Activated naive CD8-positive, alpha-beta T cell treated with anti-CD3 and anti-CD28 coated beads for 36 hours (primary cell): Measurements from ENCODE around the gene TUBB2A. TPM values are rescaled to one million over a fixed set of nuclear protein-coding genes. Genes with fewer than 3 reads are reported as not detected.
"Not testable (repeated sequence)": the region's sequence is repeated elsewhere in the genome, so short reads cannot be mapped to it uniquely, and the experiment has no call there.

ENCODE experiments used
- DNase-seq: peaks from one replicate; pipeline ENCODE4 v3.0.0; 2021
- H3K27ac Mint-ChIP-seq: one replicate; pipeline ENCODE4 v1.8.0; 2022; ENCODE audit warnings: mild to moderate bottlenecking, moderate library complexity, mixed read lengths
- H3K27me3 Mint-ChIP-seq: one replicate; pipeline ENCODE4 v1.8.0; 2022; ENCODE audit warnings: mild to moderate bottlenecking, mixed read lengths
- H3K36me3 Mint-ChIP-seq: one replicate; pipeline ENCODE4 v1.8.0; 2021; ENCODE audit warnings: mild to moderate bottlenecking, mixed read lengths
- H3K4me1 Mint-ChIP-seq: one replicate; pipeline ENCODE4 v1.8.0; 2021; ENCODE audit warnings: mixed read lengths
- H3K4me3 Mint-ChIP-seq: one replicate; pipeline ENCODE4 v1.8.0; 2022; ENCODE audit warnings: mild to moderate bottlenecking, moderate library complexity, mixed read lengths
- H3K9me3 Mint-ChIP-seq: one replicate; pipeline ENCODE4 v1.8.0; 2022; ENCODE audit warnings: mixed read lengths
- total RNA-seq, 2 experiments: library from RNA; stranded (reverse); gene quantifications; one replicate each; pipeline ENCODE4 v1.2.3, GENCODE V29; 2021

TUBB2A gene
- total RNA-seq, 2 experiments from 2014 or later, result 1.8 to 2.0 TPM

DNA sequence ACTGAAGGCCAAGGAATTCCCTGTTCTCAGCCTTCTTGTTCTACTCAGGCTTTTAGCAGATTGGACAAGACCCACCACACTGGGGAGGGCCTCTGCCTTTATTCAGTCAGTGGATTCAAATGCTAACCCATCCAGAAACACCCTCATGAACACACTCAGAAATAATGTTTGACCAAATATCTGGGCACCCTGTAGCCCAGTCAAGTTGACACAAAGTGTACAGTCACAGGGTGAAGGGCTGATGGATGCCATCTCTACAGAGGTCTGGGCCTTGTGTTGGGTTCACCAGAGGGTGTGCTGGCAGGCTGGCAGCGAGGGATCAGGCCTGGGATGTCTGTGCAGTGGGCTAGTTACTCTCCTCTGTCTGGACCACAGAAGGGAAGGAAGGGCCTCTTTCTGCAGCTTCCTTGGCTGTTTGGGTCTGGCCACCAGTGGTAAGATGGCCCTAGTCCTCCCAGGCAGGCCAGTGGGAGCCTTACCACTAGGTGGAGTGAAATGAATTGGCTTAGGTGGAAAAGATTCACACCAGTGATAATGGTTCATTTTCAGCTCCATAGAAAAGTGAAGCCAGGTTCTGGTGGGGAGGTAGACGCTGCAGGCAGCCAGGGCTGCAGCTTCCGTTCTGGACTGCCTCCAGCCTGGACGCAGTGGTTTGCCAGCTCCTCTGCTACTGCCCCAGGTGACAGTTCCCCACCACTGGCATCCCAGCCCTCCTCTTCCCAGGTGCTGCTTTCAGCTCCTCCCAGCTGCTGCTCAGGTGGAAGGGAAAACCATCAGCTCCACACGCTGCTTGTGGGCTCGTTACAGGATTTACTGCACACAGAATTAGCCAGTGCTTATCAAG is 9.2 kb downstream of the TUBB2A start:
- Mint-ChIP-seq H3K4me3 (no peak overlapping the region), H3K4me1 (peaks cover 2% of the 10 kb centered on the region), H3K27me3 (no peaks in the 10 kb centered on the region), H3K9me3 (no peaks in the 10 kb centered on the region), H3K36me3 (peaks cover 16% of the 10 kb centered on the region), H3K27ac (no peak overlapping the region)
- DNase-seq, result no peak

- Mint-ChIP-seq H3K27ac (no peak overlapping the region), H3K36me3 (peaks cover 20% of the 10 kb centered on the region), H3K4me3 (no peak overlapping the region), H3K27me3 (no peaks in the 10 kb centered on the region), H3K4me1 (peaks cover 2% of the 10 kb centered on the region), H3K9me3 (no peaks in the 10 kb centered on the region)
- DNase-seq, result no peak
These were observed 12.8 kb downstream of the TUBB2A start for GRCh38 chr6:3144571-3144970.

DNA sequence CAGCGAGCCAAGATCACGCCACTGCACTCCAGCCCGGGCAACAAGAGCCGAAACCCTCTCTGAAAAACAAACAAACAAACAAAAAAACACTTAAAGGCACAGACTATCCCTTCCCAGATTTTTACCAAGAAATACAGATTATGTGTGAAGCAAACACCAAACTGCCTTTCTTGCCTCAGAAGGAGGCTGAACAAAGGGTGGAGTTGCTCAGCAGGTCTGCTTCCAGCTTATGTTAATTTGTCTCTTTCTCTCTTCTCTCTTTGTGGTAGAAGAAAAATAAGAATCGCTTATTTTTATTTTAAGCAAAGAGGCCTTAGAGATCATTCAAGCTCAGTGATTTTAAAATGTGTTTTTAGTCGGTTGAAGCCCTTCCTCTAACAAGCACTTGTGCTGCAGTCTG is 14.2 kb downstream of the TUBB2A start:
- Mint-ChIP-seq H3K36me3 (peaks cover 22% of the 10 kb centered on the region), H3K9me3 (no peaks in the 10 kb centered on the region), H3K4me3 (no peak overlapping the region), H3K27ac (no peak overlapping the region), H3K27me3 (no peaks in the 10 kb centered on the region), H3K4me1 (peaks cover 11% of the 10 kb centered on the region)
- no peak for DNase-seq

DNA sequence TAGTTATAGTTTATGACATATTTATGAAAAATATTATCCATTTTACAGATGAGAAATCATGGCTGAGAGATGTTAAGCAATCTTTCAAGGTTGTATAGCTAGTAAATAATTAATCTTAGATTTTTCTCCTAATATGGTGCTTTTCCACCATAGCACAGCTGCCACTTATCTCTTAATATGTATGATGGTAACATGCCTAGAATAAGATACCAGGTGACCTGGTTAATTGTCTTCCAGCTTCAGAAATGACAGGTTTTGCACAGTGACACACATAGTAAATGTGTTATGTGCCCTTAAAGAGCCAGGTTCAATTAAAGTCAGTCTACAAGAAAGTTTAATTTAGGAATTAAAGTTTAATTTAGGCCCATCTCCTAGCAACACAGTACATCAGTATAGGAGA is 14.8 kb downstream of the TUBB2A start:
- peaks cover 15% of the 10 kb centered on the region for H3K4me1 Mint-ChIP-seq
- no peaks in the 10 kb centered on the region for H3K9me3 Mint-ChIP-seq
- no peak for DNase-seq
- H3K27me3 Mint-ChIP-seq, result no peaks in the 10 kb centered on the region
- no peak overlapping the region for H3K4me3 Mint-ChIP-seq
- no peak overlapping the region for H3K27ac Mint-ChIP-seq
- H3K36me3 Mint-ChIP-seq, result peaks cover 20% of the 10 kb centered on the region

- Mint-ChIP-seq H3K36me3 (peaks cover 15% of the 10 kb centered on the region), H3K9me3 (no peaks in the 10 kb centered on the region), H3K4me1 (peaks cover 15% of the 10 kb centered on the region), H3K4me3 (no peak overlapping the region), H3K27me3 (no peaks in the 10 kb centered on the region), H3K27ac (no peak overlapping the region)
- no peak for DNase-seq
These were observed 17.1 kb downstream of the TUBB2A start for GRCh38 chr6:3140201-3140600.

DNA sequence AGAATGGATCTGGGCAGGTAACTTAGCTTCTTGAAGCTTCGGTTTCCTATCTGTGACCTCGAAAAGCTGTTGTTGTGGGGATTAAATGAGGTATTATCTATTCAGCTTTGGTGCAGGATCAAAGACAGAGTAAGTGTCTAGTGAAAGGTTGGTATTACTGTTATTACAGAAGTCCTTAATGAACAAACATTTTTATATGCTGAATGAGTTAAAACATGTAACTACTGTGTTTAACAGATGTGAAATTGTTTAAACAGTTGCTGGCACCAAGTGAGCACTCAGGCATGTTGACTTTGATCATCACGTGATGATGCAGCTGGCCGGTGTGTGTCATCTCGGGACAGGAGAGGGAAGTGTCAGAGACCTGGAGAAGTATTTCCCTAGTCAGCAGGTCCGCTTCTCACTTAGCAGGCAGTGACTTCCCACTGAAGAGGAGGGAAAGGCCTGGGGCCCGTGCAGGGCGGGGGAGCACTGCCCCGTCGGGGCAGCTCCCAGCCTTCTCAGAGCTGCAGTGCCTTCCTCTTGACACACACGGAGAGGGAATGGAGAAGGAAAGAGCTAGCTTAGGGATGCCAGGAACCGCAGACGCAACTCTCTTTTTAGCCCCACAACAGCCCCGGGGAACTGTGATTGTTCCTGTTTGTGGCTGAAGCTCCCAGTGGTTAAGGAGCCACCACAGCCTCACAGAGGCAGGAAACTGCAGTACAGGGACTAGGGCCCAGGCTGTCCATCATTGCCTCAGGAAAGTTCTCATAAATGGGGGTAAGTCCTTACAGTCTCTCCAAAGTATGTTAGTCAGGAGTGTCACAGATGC is 18.0 kb downstream of the TUBB2A start:
- Mint-ChIP-seq H3K4me1 (peaks cover 13% of the 10 kb centered on the region), H3K27me3 (no peaks in the 10 kb centered on the region), H3K9me3 (no peaks in the 10 kb centered on the region), H3K36me3 (peaks cover 10% of the 10 kb centered on the region), H3K27ac (no peak overlapping the region), H3K4me3 (no peak overlapping the region)
- DNase-seq, result no peak

GRCh38 chr6:3138341-3138740 is 19.0 kb downstream of the TUBB2A start:
- no peak for DNase-seq
- Mint-ChIP-seq H3K27me3 (no peaks in the 10 kb centered on the region), H3K4me1 (peaks cover 13% of the 10 kb centered on the region), H3K4me3 (no peak overlapping the region), H3K27ac (no peak overlapping the region), H3K36me3 (peaks cover 10% of the 10 kb centered on the region), H3K9me3 (no peaks in the 10 kb centered on the region)

- not testable (repeated sequence) for DNase-seq, H3K4me3 Mint-ChIP-seq, H3K27ac Mint-ChIP-seq, H3K9me3 Mint-ChIP-seq, H3K27me3 Mint-ChIP-seq
- Mint-ChIP-seq H3K4me1 (peaks cover 13% of the 10 kb centered on the region), H3K36me3 (peaks cover 12% of the 10 kb centered on the region)
These were observed 19.5 kb downstream of the TUBB2A start for GRCh38 chr6:3137873-3138272.

DNA sequence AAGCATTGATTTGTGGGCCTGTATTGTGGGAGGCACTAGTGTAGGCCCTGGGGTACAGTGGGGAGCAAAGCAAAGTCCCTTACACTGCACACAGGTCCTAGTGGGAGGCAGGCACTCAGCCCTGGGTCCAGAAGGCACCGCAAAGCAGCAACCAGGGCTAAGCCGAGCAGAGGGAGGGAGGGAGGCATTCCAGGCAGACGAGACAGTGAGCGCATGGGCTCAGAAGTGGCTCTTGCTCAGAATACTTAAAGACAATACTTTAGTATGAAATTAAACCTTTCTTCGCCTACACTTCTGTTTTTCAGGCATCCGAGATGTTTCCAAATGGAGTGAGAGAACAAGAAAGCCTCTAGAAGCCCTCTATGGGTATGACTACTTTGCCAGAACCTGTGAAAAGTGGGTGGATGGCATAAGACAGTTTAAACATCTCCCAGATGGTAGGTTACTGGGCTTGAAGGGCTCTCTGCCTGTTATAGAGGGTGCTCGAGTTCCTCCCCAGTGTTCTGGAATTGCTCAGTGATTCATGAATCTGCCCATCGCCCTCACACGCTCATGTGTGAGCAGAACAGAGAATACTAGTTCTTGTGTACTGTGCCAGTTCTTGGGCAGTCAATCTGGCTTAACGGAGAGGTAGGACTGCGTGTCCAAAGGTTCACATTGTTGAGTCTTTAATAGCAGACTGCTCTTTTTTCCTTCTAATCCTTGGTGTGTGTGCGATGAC is 20.1 kb downstream of the TUBB2A start:
- peaks cover 13% of the 10 kb centered on the region for H3K4me1 Mint-ChIP-seq
- no peaks in the 10 kb centered on the region for H3K27me3 Mint-ChIP-seq
- no peak for DNase-seq
- H3K9me3 Mint-ChIP-seq, result no peaks in the 10 kb centered on the region
- peaks cover 12% of the 10 kb centered on the region for H3K36me3 Mint-ChIP-seq
- H3K4me3 Mint-ChIP-seq, result no peak overlapping the region
- H3K27ac Mint-ChIP-seq, result no peak overlapping the region

- peaks cover 13% of the 10 kb centered on the region for H3K4me1 Mint-ChIP-seq
- H3K27me3 Mint-ChIP-seq, result no peaks in the 10 kb centered on the region
- peaks cover 12% of the 10 kb centered on the region for H3K36me3 Mint-ChIP-seq
- no peak overlapping the region for H3K4me3 Mint-ChIP-seq
- no peak overlapping the region for H3K27ac Mint-ChIP-seq
- no peak for DNase-seq
- H3K9me3 Mint-ChIP-seq, result no peaks in the 10 kb centered on the region
These were observed 20.9 kb downstream of the TUBB2A start for GRCh38 chr6:3136292-3137011.

- peaks cover 13% of the 10 kb centered on the region for H3K4me1 Mint-ChIP-seq
- H3K27ac Mint-ChIP-seq, result no peak overlapping the region
- H3K9me3 Mint-ChIP-seq, result no peaks in the 10 kb centered on the region
- H3K4me3 Mint-ChIP-seq, result no peak overlapping the region
- DNase-seq, result no peak
- H3K36me3 Mint-ChIP-seq, result peaks cover 9% of the 10 kb centered on the region
- no peaks in the 10 kb centered on the region for H3K27me3 Mint-ChIP-seq
These were observed 21.6 kb downstream of the TUBB2A start for GRCh38 chr6:3135668-3136291.

DNA sequence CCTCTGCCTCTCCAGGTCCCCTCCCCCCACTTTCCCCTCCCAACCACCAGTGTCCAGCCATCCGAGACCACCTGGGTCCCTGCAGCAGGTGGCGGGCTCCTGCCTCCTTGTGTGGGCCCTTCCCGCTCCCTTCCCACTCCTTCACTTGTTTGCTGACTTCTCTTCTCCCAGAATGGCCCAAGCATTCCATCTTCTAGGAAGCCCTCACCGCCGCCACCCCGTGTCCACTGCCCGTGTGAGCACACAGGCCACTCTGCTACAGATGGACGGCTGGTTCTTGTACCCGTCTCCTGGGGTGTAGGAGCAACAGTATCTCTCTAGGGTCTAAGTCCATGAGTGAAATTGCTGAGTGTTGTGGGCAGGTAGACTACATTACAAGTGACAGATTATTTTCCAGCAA is 23.8 kb downstream of the TUBB2A start:
- no peak overlapping the region for H3K27ac Mint-ChIP-seq
- DNase-seq, result no peak
- H3K4me1 Mint-ChIP-seq, result peaks cover 6% of the 10 kb centered on the region
- no peaks in the 10 kb centered on the region for H3K27me3 Mint-ChIP-seq
- no peaks in the 10 kb centered on the region for H3K9me3 Mint-ChIP-seq
- H3K4me3 Mint-ChIP-seq, result no peak overlapping the region
- peaks cover 6% of the 10 kb centered on the region for H3K36me3 Mint-ChIP-seq

GRCh38 chr6:3131695-3132094 is 25.6 kb downstream of the TUBB2A start:
- no peaks in the 10 kb centered on the region for H3K27me3 Mint-ChIP-seq
- no peak for DNase-seq
- peaks cover 3% of the 10 kb centered on the region for H3K36me3 Mint-ChIP-seq
- H3K27ac Mint-ChIP-seq, result no peak overlapping the region
- no peaks in the 10 kb centered on the region for H3K9me3 Mint-ChIP-seq
- H3K4me1 Mint-ChIP-seq, result no peaks in the 10 kb centered on the region
- H3K4me3 Mint-ChIP-seq, result no peak overlapping the region

DNA sequence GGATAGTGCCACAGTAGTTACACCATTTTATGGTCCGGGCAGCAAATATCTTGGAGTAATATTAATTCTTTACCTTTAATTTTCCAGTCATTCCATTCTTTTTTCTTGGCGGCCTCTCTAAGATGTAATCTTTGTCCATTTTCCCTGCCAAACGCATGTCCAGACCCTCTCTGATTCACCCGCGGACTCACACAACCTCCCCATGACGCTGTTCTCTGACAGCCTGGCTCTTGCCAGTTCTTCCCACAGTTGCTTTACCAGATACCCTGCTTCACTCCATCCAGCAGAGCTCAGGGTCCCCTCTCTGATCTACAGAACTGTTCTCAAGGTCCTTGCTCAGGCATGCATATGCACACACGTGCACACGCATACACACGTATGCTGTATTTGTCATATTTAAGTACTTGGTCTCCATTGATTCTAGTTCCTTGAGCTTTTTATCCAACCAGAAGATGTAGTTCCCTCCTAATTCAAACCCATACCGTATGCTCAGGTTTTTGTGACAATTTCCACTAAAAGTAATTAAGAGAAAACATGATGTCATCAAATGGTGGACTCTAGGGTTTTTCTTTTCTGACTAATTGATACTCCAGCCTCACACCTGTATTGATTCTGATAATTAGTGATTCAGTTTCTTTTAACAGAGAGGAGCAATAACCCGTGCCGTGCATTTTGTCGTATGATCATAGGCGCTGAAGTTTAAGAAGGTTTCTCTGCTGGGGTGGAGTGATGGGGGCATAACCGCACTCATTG is 28.8 kb downstream of the TUBB2A start:
- H3K36me3 Mint-ChIP-seq, result peaks cover 3% of the 10 kb centered on the region

More for the DNA sequence above, 28.8 kb downstream of the TUBB2A start:
- no peak for DNase-seq
- H3K4me1 Mint-ChIP-seq, result peaks cover 9% of the 10 kb centered on the region
- no peak overlapping the region for H3K27ac Mint-ChIP-seq
- H3K9me3 Mint-ChIP-seq, result no peaks in the 10 kb centered on the region
- no peaks in the 10 kb centered on the region for H3K27me3 Mint-ChIP-seq
- H3K4me3 Mint-ChIP-seq, result no peak overlapping the region
